SK-N-SH treated with all-trans-retinoic acid at 6 μM for 48 hours (cell line): ENCODE results near the gene FPR1.

Experiments
- ARNTL ChIP-seq: fragments of 450-650 bp; formaldehyde crosslinking; IDR thresholded peaks from 2 replicates; pipeline ENCODE4 v1.5.0; 2020; ENCODE audit warnings: low read depth, mild to moderate bottlenecking, moderate library complexity, borderline replicate concordance
- PPARA ChIP-seq: fragments of 250-450 bp; sonication (Bioruptor Pico); IDR thresholded peaks from 2 replicates; pipeline ENCODE4 v1.5.0; 2020; ENCODE audit warnings: mild to moderate bottlenecking, borderline replicate concordance
- ZFP30 ChIP-seq: fragments of 450-650 bp; formaldehyde crosslinking; IDR thresholded peaks from 2 replicates; pipeline ENCODE4 v1.5.0; 2022; ENCODE audit warnings: mild to moderate bottlenecking, moderate library complexity
- ZNF70 ChIP-seq: fragments of 450-650 bp; formaldehyde crosslinking; IDR thresholded peaks from 2 replicates; pipeline ENCODE4 v1.5.0; 2020; ENCODE audit warnings: mild to moderate bottlenecking, moderate library complexity
- TF ChIP-seq, protein P1 (sequence below): fragments of 250-450 bp; sonication (Bioruptor Pico); IDR thresholded peaks from 2 replicates; pipeline ENCODE4 v1.8.0; 2020; ENCODE audit warnings: mild to moderate bottlenecking, moderate library complexity, borderline replicate concordance
- TF ChIP-seq, protein P2 (sequence below): fragments of 250-450 bp; sonication (Bioruptor Pico); IDR thresholded peaks from 2 replicates; pipeline ENCODE4 v1.5.0; 2020; ENCODE audit warnings: mild to moderate bottlenecking, moderate library complexity
- TF ChIP-seq, protein P3 (sequence below): fragments of 250-450 bp; sonication (Bioruptor Pico); IDR thresholded peaks from 2 replicates; pipeline ENCODE4 v1.8.0; 2021; ENCODE audit warnings: low read depth, mild to moderate bottlenecking, moderate library complexity, borderline replicate concordance

- TF ChIP-seq, protein P1, sequence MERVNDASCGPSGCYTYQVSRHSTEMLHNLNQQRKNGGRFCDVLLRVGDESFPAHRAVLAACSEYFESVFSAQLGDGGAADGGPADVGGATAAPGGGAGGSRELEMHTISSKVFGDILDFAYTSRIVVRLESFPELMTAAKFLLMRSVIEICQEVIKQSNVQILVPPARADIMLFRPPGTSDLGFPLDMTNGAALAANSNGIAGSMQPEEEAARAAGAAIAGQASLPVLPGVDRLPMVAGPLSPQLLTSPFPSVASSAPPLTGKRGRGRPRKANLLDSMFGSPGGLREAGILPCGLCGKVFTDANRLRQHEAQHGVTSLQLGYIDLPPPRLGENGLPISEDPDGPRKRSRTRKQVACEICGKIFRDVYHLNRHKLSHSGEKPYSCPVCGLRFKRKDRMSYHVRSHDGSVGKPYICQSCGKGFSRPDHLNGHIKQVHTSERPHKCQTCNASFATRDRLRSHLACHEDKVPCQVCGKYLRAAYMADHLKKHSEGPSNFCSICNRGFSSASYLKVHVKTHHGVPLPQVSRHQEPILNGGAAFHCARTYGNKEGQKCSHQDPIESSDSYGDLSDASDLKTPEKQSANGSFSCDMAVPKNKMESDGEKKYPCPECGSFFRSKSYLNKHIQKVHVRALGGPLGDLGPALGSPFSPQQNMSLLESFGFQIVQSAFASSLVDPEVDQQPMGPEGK (CRISPR knock-in tag), result no peak
- TF ChIP-seq ZFP30 (no peak), PPARA (no peak), ARNTL (no peak), ZNF70 (CRISPR knock-in tag) (no peak)
- TF ChIP-seq, protein P2, sequence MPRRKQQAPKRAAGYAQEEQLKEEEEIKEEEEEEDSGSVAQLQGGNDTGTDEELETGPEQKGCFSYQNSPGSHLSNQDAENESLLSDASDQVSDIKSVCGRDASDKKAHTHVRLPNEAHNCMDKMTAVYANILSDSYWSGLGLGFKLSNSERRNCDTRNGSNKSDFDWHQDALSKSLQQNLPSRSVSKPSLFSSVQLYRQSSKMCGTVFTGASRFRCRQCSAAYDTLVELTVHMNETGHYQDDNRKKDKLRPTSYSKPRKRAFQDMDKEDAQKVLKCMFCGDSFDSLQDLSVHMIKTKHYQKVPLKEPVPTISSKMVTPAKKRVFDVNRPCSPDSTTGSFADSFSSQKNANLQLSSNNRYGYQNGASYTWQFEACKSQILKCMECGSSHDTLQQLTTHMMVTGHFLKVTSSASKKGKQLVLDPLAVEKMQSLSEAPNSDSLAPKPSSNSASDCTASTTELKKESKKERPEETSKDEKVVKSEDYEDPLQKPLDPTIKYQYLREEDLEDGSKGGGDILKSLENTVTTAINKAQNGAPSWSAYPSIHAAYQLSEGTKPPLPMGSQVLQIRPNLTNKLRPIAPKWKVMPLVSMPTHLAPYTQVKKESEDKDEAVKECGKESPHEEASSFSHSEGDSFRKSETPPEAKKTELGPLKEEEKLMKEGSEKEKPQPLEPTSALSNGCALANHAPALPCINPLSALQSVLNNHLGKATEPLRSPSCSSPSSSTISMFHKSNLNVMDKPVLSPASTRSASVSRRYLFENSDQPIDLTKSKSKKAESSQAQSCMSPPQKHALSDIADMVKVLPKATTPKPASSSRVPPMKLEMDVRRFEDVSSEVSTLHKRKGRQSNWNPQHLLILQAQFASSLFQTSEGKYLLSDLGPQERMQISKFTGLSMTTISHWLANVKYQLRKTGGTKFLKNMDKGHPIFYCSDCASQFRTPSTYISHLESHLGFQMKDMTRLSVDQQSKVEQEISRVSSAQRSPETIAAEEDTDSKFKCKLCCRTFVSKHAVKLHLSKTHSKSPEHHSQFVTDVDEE, result no peak
- TF ChIP-seq, protein P3, sequence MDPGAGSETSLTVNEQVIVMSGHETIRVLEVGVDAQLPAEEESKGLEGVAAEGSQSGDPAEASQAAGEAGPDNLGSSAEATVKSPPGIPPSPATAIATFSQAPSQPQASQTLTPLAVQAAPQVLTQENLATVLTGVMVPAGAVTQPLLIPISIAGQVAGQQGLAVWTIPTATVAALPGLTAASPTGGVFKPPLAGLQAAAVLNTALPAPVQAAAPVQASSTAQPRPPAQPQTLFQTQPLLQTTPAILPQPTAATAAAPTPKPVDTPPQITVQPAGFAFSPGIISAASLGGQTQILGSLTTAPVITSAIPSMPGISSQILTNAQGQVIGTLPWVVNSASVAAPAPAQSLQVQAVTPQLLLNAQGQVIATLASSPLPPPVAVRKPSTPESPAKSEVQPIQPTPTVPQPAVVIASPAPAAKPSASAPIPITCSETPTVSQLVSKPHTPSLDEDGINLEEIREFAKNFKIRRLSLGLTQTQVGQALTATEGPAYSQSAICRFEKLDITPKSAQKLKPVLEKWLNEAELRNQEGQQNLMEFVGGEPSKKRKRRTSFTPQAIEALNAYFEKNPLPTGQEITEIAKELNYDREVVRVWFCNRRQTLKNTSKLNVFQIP (CRISPR knock-in tag), result no peak
These were observed 8.9 kb downstream of the FPR1 start for GRCh38 chr19:51742789-51743188.
